Chondrocyte (in vitro differentiated cells): ENCODE results near the gene RGS18. TPM values are rescaled to one million over a fixed set of nuclear protein-coding genes. Genes with fewer than 3 reads are reported as not detected.

Experiments used
- DNase-seq: peaks from one replicate; pipeline ENCODE4 v3.0.0; 2021; ENCODE audit warnings: mixed read lengths, low spot score
- H3K27ac Mint-ChIP-seq: one replicate; pipeline ENCODE4 v1.8.0; 2021; ENCODE audit warnings: mild to moderate bottlenecking, moderate library complexity, mixed read lengths; ENCODE audit not compliant: unreplicated experiment
- H3K27me3 Mint-ChIP-seq: 2 replicates; pipeline ENCODE4 v1.8.0; 2021; ENCODE audit warnings: low read depth, mixed read lengths
- H3K36me3 Mint-ChIP-seq: 2 replicates; pipeline ENCODE4 v1.8.0; 2021; ENCODE audit warnings: low read depth, mixed read lengths
- H3K4me1 Mint-ChIP-seq: 2 replicates; pipeline ENCODE4 v1.8.0; 2021; ENCODE audit warnings: low read depth, mild to moderate bottlenecking, mixed read lengths
- H3K4me3 Mint-ChIP-seq: one replicate; pipeline ENCODE4 v1.8.0; 2021; ENCODE audit warnings: mild to moderate bottlenecking, moderate library complexity, mixed read lengths; ENCODE audit not compliant: unreplicated experiment
- H3K9me3 Mint-ChIP-seq: 2 replicates; pipeline ENCODE4 v1.8.0; 2021; ENCODE audit warnings: low read depth, mixed read lengths
- long read RNA-seq: library from polyadenylated mRNA; stranded (forward); transcript quantifications from one replicate; pipeline ENCODE4 v2.0.0, GENCODE V29; 2021
- total RNA-seq: library from RNA; stranded (reverse); gene quantifications from 3 replicates; pipeline ENCODE4 v1.2.1, GENCODE V29; 2021
- TF ChIP-seq, protein P1 (sequence below): fragments of 200-600 bp; sonication (generic); IDR thresholded peaks from 2 replicates; pipeline ENCODE4 v1.5.0; 2021; ENCODE audit warnings: antibody characterized with exemption, mild to moderate bottlenecking, moderate library complexity

RGS18 gene, protein sequence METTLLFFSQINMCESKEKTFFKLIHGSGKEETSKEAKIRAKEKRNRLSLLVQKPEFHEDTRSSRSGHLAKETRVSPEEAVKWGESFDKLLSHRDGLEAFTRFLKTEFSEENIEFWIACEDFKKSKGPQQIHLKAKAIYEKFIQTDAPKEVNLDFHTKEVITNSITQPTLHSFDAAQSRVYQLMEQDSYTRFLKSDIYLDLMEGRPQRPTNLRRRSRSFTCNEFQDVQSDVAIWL
- not detected in 3 replicates for total RNA-seq
- long read RNA-seq = 0 reads

DNA sequence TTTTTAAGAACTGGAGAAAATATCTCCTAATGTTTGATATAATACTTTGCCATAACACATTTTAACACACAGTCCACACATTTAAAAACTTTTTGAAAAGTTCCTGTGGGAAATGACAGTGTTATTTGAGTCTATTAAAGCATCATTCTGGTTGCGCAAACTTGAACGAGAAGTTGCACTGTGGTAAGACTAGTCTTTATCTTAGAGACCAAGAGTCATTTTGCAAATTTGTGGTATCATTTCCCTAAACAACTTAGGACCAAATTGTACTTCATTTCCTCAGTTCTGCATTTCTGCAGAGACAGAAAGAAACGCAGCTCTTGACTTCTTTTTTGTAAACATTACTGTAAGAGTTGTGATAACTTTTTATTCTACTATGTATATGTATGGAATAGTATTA is at the start of gene RGS18:
Gene RGS18, plus strand, starts transcription at position 282 of the 400 bp plus-strand sequence. CDS start 176 bp downstream, outside the sequence.
- TF ChIP-seq, protein P1, sequence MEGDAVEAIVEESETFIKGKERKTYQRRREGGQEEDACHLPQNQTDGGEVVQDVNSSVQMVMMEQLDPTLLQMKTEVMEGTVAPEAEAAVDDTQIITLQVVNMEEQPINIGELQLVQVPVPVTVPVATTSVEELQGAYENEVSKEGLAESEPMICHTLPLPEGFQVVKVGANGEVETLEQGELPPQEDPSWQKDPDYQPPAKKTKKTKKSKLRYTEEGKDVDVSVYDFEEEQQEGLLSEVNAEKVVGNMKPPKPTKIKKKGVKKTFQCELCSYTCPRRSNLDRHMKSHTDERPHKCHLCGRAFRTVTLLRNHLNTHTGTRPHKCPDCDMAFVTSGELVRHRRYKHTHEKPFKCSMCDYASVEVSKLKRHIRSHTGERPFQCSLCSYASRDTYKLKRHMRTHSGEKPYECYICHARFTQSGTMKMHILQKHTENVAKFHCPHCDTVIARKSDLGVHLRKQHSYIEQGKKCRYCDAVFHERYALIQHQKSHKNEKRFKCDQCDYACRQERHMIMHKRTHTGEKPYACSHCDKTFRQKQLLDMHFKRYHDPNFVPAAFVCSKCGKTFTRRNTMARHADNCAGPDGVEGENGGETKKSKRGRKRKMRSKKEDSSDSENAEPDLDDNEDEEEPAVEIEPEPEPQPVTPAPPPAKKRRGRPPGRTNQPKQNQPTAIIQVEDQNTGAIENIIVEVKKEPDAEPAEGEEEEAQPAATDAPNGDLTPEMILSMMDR = no peak
- no peaks in the 10 kb centered on the region for H3K36me3 Mint-ChIP-seq
- peaks cover 3% of the 10 kb centered on the region for H3K4me1 Mint-ChIP-seq
- no peaks in the 10 kb centered on the region for H3K9me3 Mint-ChIP-seq
- DNase-seq = no peak
- no peak within 1 kb of the TSS for H3K4me3 Mint-ChIP-seq
- H3K27ac Mint-ChIP-seq = no peak within 1 kb of the TSS
- no peaks in the 10 kb centered on the region for H3K27me3 Mint-ChIP-seq

DNA sequence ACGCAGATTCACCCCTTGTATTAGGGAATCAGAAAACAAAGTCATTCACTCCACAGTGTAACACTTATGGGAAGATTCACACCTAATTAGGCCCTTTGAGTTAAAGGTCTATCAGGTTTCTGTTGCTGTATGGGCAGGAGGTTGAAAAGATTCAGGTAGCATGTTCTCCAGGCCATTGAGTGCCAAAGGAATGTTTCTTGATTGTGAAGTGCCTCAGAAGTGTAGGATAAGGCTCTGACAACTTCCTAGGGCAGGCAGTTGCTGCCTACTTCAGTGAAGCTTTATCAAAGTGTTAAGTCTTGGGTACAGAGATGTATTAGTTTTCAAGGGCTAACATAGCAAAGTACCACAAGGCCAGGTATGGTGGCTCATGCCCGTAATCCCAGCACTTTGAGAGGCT is 48.7 kb upstream of the RGS18 start:
- H3K27ac Mint-ChIP-seq = no peak overlapping the region
- H3K27me3 Mint-ChIP-seq = no peaks in the 10 kb centered on the region
- H3K9me3 Mint-ChIP-seq = no peaks in the 10 kb centered on the region
- DNase-seq = no peak
- peaks cover 15% of the 10 kb centered on the region for H3K4me1 Mint-ChIP-seq
- H3K36me3 Mint-ChIP-seq = no peaks in the 10 kb centered on the region
- H3K4me3 Mint-ChIP-seq = no peak overlapping the region
- TF ChIP-seq, protein P1 = no peak

DNA sequence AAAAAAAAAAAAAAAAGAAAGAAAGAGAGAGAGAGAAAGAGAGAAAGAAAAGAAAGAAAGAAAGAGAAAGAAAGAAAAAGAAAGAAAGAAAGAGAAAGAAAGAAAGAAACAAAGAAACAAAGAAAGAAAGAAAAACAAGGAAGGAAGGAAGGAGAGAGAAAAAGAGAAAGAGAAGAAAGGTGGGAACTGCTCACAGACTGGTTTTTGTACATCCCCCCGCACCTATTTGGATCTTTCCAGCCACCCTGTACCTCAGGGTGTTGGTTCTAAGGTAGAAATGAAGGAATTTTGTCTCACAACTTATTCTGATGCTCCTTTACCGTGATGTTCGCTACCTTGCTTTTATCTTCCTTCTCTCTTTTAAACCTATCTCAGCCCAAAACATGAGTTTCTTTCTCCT is 43.3 kb upstream of the RGS18 start:
- no peak for DNase-seq
- TF ChIP-seq, protein P1 = no peak
- H3K4me1 Mint-ChIP-seq = no peaks in the 10 kb centered on the region
- peaks cover 2% of the 10 kb centered on the region for H3K27me3 Mint-ChIP-seq
- no peaks in the 10 kb centered on the region for H3K9me3 Mint-ChIP-seq
- no peaks in the 10 kb centered on the region for H3K36me3 Mint-ChIP-seq
- no peak overlapping the region for H3K4me3 Mint-ChIP-seq
- no peak overlapping the region for H3K27ac Mint-ChIP-seq

DNA sequence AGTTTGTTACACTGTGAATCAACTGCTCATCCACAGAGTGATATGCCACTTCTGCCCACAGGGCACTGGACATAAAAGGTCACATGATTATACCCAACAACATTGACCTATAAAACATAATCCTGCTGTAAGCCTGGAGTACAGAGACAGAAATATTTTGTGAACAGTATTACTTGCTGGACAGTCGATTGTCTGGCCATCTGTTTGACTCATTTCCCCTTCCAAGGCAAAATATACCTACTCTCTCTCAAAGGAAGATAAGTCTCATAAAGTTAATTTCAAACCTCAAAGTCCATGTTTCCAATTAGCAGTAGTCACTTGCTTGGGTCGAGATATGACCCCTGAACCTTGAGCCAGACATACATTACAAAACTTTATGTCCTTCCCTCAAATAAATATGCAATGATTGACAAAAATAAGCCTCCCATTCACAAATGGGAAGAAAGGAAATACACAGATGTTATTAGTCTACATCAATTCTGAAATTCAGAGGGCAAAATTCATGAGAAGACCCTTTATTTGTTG is 39.3 kb upstream of the RGS18 start:
- Mint-ChIP-seq H3K27ac (no peak overlapping the region), H3K9me3 (peaks cover 6% of the 10 kb centered on the region), H3K4me3 (no peak overlapping the region), H3K36me3 (no peaks in the 10 kb centered on the region), H3K4me1 (no peaks in the 10 kb centered on the region), H3K27me3 (peaks cover 2% of the 10 kb centered on the region)
- TF ChIP-seq, protein P1 = no peak
- DNase-seq = no peak

DNA sequence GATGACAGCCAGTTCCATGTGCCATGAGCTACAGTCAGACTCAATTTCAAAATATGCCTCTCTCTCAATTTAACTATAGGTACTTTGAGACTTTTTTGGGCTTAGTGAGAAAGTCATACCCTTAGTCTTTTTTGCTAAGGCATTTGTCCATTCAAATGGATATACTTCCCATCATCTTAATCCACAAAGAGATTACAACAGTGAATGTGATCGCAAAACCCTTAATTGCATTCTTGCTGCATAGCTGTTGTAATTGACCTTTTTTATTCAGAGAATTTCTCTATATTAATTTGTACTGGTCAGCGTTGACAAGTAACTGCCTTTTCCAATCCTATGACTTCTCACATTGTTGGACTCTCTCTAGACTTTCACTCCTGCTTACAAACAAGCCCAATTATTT is 38.6 kb upstream of the RGS18 start:
- Mint-ChIP-seq H3K4me1 (no peaks in the 10 kb centered on the region), H3K27ac (no peak overlapping the region), H3K36me3 (no peaks in the 10 kb centered on the region), H3K9me3 (peaks cover 6% of the 10 kb centered on the region), H3K4me3 (no peak overlapping the region), H3K27me3 (peaks cover 2% of the 10 kb centered on the region)
- DNase-seq = no peak
- TF ChIP-seq, protein P1 = no peak
